ENCODE measurements around the gene GNL1.

Gene GNL1

GRCh38 chr6:30573113-30573512 is 16.8 kb upstream of the GNL1 start:
- Histone ChIP-seq H3K27ac (no peak overlapping the region), H3K4me3 (peak overlapping the region; percentile 3; the same call in 1 of the 2 replicates)
- TF ChIP-seq FOXP2 (optimal IDR thresholded peaks at IDR 0.05; ENCODE audit: control extremely low read depth, extremely low read length, insufficient read depth) (no peak), POLR2AphosphoS5 (IDR thresholded peaks at IDR 0.05; ENCODE audit: borderline replicate concordance, low read depth, low read length) (no peak), EZH2 (IDR thresholded peaks at IDR 0.05) (no peak)

GRCh38 chr6:30572148-30572547 is 15.9 kb upstream of the GNL1 start:
- peak overlapping the region; percentile 100 for H3K4me3 ChIP-seq
- 0 out of 2 replicates have a peak overlapping the region, but pooled peaks have one; percentile 7 for H3K27ac ChIP-seq
- H3K9ac ChIP-seq (ENCODE audit: insufficient read length) = peak overlapping the region; percentile 98
- no peaks in the 10 kb centered on the region for H3K9me3 ChIP-seq (ENCODE audit: low read depth, low read length)
- DNase-seq (ENCODE audit: low read depth, low spot score) = no peak
- H3K36me3 ChIP-seq (ENCODE audit: insufficient read depth, low read length) = peaks cover 34% of the 10 kb centered on the region
- TF ChIP-seq EZH2 (IDR thresholded peaks at IDR 0.05) = no peak
- TF ChIP-seq FOXP2 (optimal IDR thresholded peaks at IDR 0.05; ENCODE audit: control extremely low read depth, extremely low read length, insufficient read depth) = no peak
- TF ChIP-seq POLR2AphosphoS5 (IDR thresholded peaks at IDR 0.05; ENCODE audit: borderline replicate concordance, low read depth, low read length) = no peak

More at GRCh38 chr6:30573113-30573512, 16.8 kb upstream of the GNL1 start:
- no peaks in the 10 kb centered on the region for H3K9me3 ChIP-seq (ENCODE audit: low read depth, low read length)
- H3K36me3 ChIP-seq (ENCODE audit: insufficient read depth, low read length) = peaks cover 44% of the 10 kb centered on the region
- no peak for DNase-seq (ENCODE audit: low read depth, low spot score)
- H3K9ac ChIP-seq (ENCODE audit: insufficient read length) = peak overlapping the region; percentile 28

GRCh38 chr6:30571762-30572082 is 15.4 kb upstream of the GNL1 start:
- peak overlapping the region; percentile 98 for H3K9ac ChIP-seq (ENCODE audit: insufficient read length)

GRCh38 chr6:30571075-30571761 is 14.9 kb upstream of the GNL1 start, which contains the start of gene ABCF1:
Gene ABCF1, plus strand, starts transcription at chr6:30571442. Its CDS starts 46 bp downstream, at chr6:30571488.
- Histone ChIP-seq H3K4me3 (peak within 1 kb of the TSS; percentile 100), H3K36me3 (ENCODE audit: insufficient read depth, low read length) (peaks cover 26% of the 10 kb centered on the region), H3K9me3 (ENCODE audit: low read depth, low read length) (no peaks in the 10 kb centered on the region), H3K9ac (ENCODE audit: insufficient read length) (peak within 1 kb of the TSS; percentile 98), H3K27ac (peak within 1 kb of the TSS; percentile 93)
- TF ChIP-seq EZH2 (IDR thresholded peaks at IDR 0.05) (no peak), POLR2AphosphoS5 (IDR thresholded peaks at IDR 0.05; ENCODE audit: borderline replicate concordance, low read depth, low read length) (peak; percentile 99), FOXP2 (optimal IDR thresholded peaks at IDR 0.05; ENCODE audit: control extremely low read depth, extremely low read length, insufficient read depth) (peak; percentile 93)
- peak; percentile 70 for DNase-seq (ENCODE audit: low read depth, low spot score)

More at GRCh38 chr6:30571762-30572082, 15.4 kb upstream of the GNL1 start:
- peak overlapping the region; percentile 93; the same call in 1 of the 2 replicates for H3K27ac ChIP-seq
- TF ChIP-seq EZH2 (IDR thresholded peaks at IDR 0.05) = no peak
- no peak for TF ChIP-seq POLR2AphosphoS5 (IDR thresholded peaks at IDR 0.05; ENCODE audit: borderline replicate concordance, low read depth, low read length)
- TF ChIP-seq FOXP2 (optimal IDR thresholded peaks at IDR 0.05; ENCODE audit: control extremely low read depth, extremely low read length, insufficient read depth) = no peak
- peaks cover 30% of the 10 kb centered on the region for H3K36me3 ChIP-seq (ENCODE audit: insufficient read depth, low read length)
- peak overlapping the region; percentile 100 for H3K4me3 ChIP-seq
- H3K9me3 ChIP-seq (ENCODE audit: low read depth, low read length) = no peaks in the 10 kb centered on the region
- no peak for DNase-seq (ENCODE audit: low read depth, low spot score)

GRCh38 chr6:30570740-30571074 is 14.4 kb upstream of the GNL1 start:
- H3K27ac ChIP-seq = no peak overlapping the region
- peak overlapping the region; percentile 98 for H3K9ac ChIP-seq (ENCODE audit: insufficient read length)
- TF ChIP-seq FOXP2 (optimal IDR thresholded peaks at IDR 0.05; ENCODE audit: control extremely low read depth, extremely low read length, insufficient read depth) (no peak), EZH2 (IDR thresholded peaks at IDR 0.05) (no peak), POLR2AphosphoS5 (IDR thresholded peaks at IDR 0.05; ENCODE audit: borderline replicate concordance, low read depth, low read length) (no peak)
- peak overlapping the region; percentile 100 for H3K4me3 ChIP-seq
- no peak for DNase-seq (ENCODE audit: low read depth, low spot score)
- H3K36me3 ChIP-seq (ENCODE audit: insufficient read depth, low read length) = peaks cover 26% of the 10 kb centered on the region
- no peaks in the 10 kb centered on the region for H3K9me3 ChIP-seq (ENCODE audit: low read depth, low read length)

GRCh38 chr6:30570263-30570662 is 14.0 kb upstream of the GNL1 start:
- no peak overlapping the region for H3K27ac ChIP-seq
- no peak for DNase-seq (ENCODE audit: low read depth, low spot score)

GRCh38 chr6:30568245-30568644 is 12.0 kb upstream of the GNL1 start:
- no peak for TF ChIP-seq FOXP2 (optimal IDR thresholded peaks at IDR 0.05; ENCODE audit: control extremely low read depth, extremely low read length, insufficient read depth)
- TF ChIP-seq POLR2AphosphoS5 (IDR thresholded peaks at IDR 0.05; ENCODE audit: borderline replicate concordance, low read depth, low read length) = no peak
- no peak for TF ChIP-seq EZH2 (IDR thresholded peaks at IDR 0.05)
- H3K9ac ChIP-seq (ENCODE audit: insufficient read length) = no peak overlapping the region
- H3K9me3 ChIP-seq (ENCODE audit: low read depth, low read length) = no peaks in the 10 kb centered on the region
- H3K4me3 ChIP-seq = no peak overlapping the region
- peaks cover 14% of the 10 kb centered on the region for H3K36me3 ChIP-seq (ENCODE audit: insufficient read depth, low read length)
- DNase-seq (ENCODE audit: low read depth, low spot score) = no peak
- H3K27ac ChIP-seq = no peak overlapping the region

More at GRCh38 chr6:30570263-30570662, 14.0 kb upstream of the GNL1 start:
- Histone ChIP-seq H3K9me3 (ENCODE audit: low read depth, low read length) (no peaks in the 10 kb centered on the region), H3K4me3 (peak overlapping the region; percentile 100), H3K9ac (ENCODE audit: insufficient read length) (peak overlapping the region; percentile 98), H3K36me3 (ENCODE audit: insufficient read depth, low read length) (peaks cover 22% of the 10 kb centered on the region)
- TF ChIP-seq FOXP2 (optimal IDR thresholded peaks at IDR 0.05; ENCODE audit: control extremely low read depth, extremely low read length, insufficient read depth) = no peak
- no peak for TF ChIP-seq POLR2AphosphoS5 (IDR thresholded peaks at IDR 0.05; ENCODE audit: borderline replicate concordance, low read depth, low read length)
- TF ChIP-seq EZH2 (IDR thresholded peaks at IDR 0.05) = no peak

GRCh38 chr6:30565772-30566171 is 9.5 kb upstream of the GNL1 start:
- DNase-seq (ENCODE audit: low read depth, low spot score) = no peak
- peaks cover 24% of the 10 kb centered on the region for H3K36me3 ChIP-seq (ENCODE audit: insufficient read depth, low read length)
- no peak overlapping the region for H3K4me3 ChIP-seq
- H3K27ac ChIP-seq = 0 out of 2 replicates have a peak overlapping the region, but pooled peaks have one; percentile 30
- H3K9me3 ChIP-seq (ENCODE audit: low read depth, low read length) = no peaks in the 10 kb centered on the region
- no peak for TF ChIP-seq EZH2 (IDR thresholded peaks at IDR 0.05)
- no peak for TF ChIP-seq FOXP2 (optimal IDR thresholded peaks at IDR 0.05; ENCODE audit: control extremely low read depth, extremely low read length, insufficient read depth)
- no peak for TF ChIP-seq POLR2AphosphoS5 (IDR thresholded peaks at IDR 0.05; ENCODE audit: borderline replicate concordance, low read depth, low read length)
- H3K9ac ChIP-seq (ENCODE audit: insufficient read length) = no peak overlapping the region

Measured in SK-N-MC (cell line).